Cardiac septum (tissue), 1 donor: ENCODE measurements around the gene KLF6. TPM values are rescaled to one million over a fixed set of nuclear protein-coding genes. Genes with fewer than 3 reads are reported as not detected.

ENCODE experiments used
- DNase-seq: peaks from one replicate; pipeline ENCODE4 v3.0.0-alpha.2; 2020; ENCODE audit warnings: low spot score
- intact Hi-C: fragments of 100-400 bp; cut with DNase I; formaldehyde crosslinking; loops from one replicate; pipeline ENCODE4 v1.14.0; 2022
- total RNA-seq: library from RNA; stranded (reverse); fragmentation: NEBNext Ultra II Directional; extraction: Animal tissue kit (Norgen Biotek cat#: 25700); gene quantifications from one replicate; pipeline ENCODE4 v1.2.1, GENCODE V29; 2021
- donor health status: DM: no; HTN: no; CAD: no.

KLF6 gene
- total RNA-seq, 1 donor from 2014 or later: 83.1 TPM

GRCh38 chr10:3792710-3793219 is 7.8 kb upstream of the KLF6 start:
- DNase-seq: no peak
- intact Hi-C loops: loop anchor here (5.0 kb wide), 1 partner anchor 705 kb away; no protein-coding TSS in a partner anchor

- intact Hi-C loops: loop anchor here (5.0 kb wide), 1 partner anchor 705 kb away; no protein-coding TSS in a partner anchor
Measured at GRCh38 chr10:3791974-3792633, 7.1 kb upstream of the KLF6 start.

GRCh38 chr10:3790858-3791257 is 5.8 kb upstream of the KLF6 start:
- intact Hi-C loops: loop anchor here (5.0 kb wide), 1 partner anchor 706 kb away; no protein-coding TSS in a partner anchor
- DNase-seq: no peak

More at GRCh38 chr10:3791974-3792633, 7.1 kb upstream of the KLF6 start:
- DNase-seq: no peak

GRCh38 chr10:3790272-3790671 is 5.3 kb upstream of the KLF6 start:
- DNase-seq: no peak
- intact Hi-C loops: loop anchor here (5.0 kb wide), 1 partner anchor 707 kb away; no protein-coding TSS in a partner anchor

- no peak for DNase-seq
- intact Hi-C loops: loop anchor here (5.0 to 10.0 kb wide), 4 partner anchors 123 to 723 kb away; no protein-coding TSS in a partner anchor
Measured at GRCh38 chr10:3789621-3790020, 4.6 kb upstream of the KLF6 start.

- intact Hi-C loops: loop anchor here (2.0 to 10.0 kb wide), 5 partner anchors 13 to 724 kb away; no protein-coding TSS in a partner anchor
- no peak for DNase-seq
Measured at GRCh38 chr10:3787816-3788215, 2.8 kb upstream of the KLF6 start.

GRCh38 chr10:3787016-3787400 is 2.0 kb upstream of the KLF6 start:
- intact Hi-C loops: loop anchor here (2.0 to 10.0 kb wide), 5 partner anchors 14 to 725 kb away; no protein-coding TSS in a partner anchor

GRCh38 chr10:3786295-3787015 is 1.4 kb upstream of the KLF6 start:
- intact Hi-C loops: loop anchor here (1.0 to 10.0 kb wide), 6 partner anchors 14 to 726 kb away; no protein-coding TSS in a partner anchor
- DNase-seq: no peak

More at GRCh38 chr10:3787016-3787400, 2.0 kb upstream of the KLF6 start:
- DNase-seq: no peak

GRCh38 chr10:3785851-3786271 is 852 bp upstream of the KLF6 start:
- DNase-seq: no peak
- intact Hi-C loops: loop anchor here (1.0 to 10.0 kb wide), 7 partner anchors 15 to 726 kb away; no protein-coding TSS in a partner anchor

- peak; percentile 99 for DNase-seq
- intact Hi-C loops: loop anchor here (1.0 to 10.0 kb wide), 4 partner anchors 127 to 727 kb away; no protein-coding TSS in a partner anchor
Measured at GRCh38 chr10:3785251-3785850, 342 bp upstream of the KLF6 start.

- intact Hi-C loops: loop anchor here (2.0 to 10.0 kb wide), 7 partner anchors 67 to 983 kb away; no protein-coding TSS in a partner anchor
- no peak for DNase-seq
Measured at GRCh38 chr10:3783682-3784432, 1.2 kb downstream of the KLF6 start.

GRCh38 chr10:3783316-3783681 is 1.7 kb downstream of the KLF6 start:
- DNase-seq: no peak
- intact Hi-C loops: loop anchor here (2.0 to 10.0 kb wide), 7 partner anchors 68 to 984 kb away; no protein-coding TSS in a partner anchor

- intact Hi-C loops: loop anchor here (2.0 to 10.0 kb wide), 7 partner anchors 68 to 984 kb away; no protein-coding TSS in a partner anchor
- peak; percentile 75 for DNase-seq
Measured at GRCh38 chr10:3782451-3783315, 2.3 kb downstream of the KLF6 start.

GRCh38 chr10:3782146-3782450 is 2.9 kb downstream of the KLF6 start:
- DNase-seq: no peak
- intact Hi-C loops: loop anchor here (2.0 to 10.0 kb wide), 7 partner anchors 69 to 985 kb away; no protein-coding TSS in a partner anchor

GRCh38 chr10:3781468-3782145 is 3.4 kb downstream of the KLF6 start:
- peak; percentile 86 for DNase-seq
- intact Hi-C loops: loop anchor here (2.0 to 10.0 kb wide), 8 partner anchors 69 to 985 kb away; no protein-coding TSS in a partner anchor

- DNase-seq: peak; percentile 60
- intact Hi-C loops: loop anchor here (2.0 to 10.0 kb wide), 5 partner anchors 312 to 881 kb away; no protein-coding TSS in a partner anchor
Measured at GRCh38 chr10:3780771-3781467, 4.1 kb downstream of the KLF6 start.
